ENCODE results near the gene PTPRD. TPM values are rescaled to one million over a fixed set of nuclear protein-coding genes. Genes with fewer than 3 reads are reported as not detected.

The PTPRD gene
- total RNA-seq, 3 donors from 2014 or later (not counting 1 experiment from before 2014, with no cell fraction given), result 0.05 to 0.68 TPM; not detected in 1

DNA sequence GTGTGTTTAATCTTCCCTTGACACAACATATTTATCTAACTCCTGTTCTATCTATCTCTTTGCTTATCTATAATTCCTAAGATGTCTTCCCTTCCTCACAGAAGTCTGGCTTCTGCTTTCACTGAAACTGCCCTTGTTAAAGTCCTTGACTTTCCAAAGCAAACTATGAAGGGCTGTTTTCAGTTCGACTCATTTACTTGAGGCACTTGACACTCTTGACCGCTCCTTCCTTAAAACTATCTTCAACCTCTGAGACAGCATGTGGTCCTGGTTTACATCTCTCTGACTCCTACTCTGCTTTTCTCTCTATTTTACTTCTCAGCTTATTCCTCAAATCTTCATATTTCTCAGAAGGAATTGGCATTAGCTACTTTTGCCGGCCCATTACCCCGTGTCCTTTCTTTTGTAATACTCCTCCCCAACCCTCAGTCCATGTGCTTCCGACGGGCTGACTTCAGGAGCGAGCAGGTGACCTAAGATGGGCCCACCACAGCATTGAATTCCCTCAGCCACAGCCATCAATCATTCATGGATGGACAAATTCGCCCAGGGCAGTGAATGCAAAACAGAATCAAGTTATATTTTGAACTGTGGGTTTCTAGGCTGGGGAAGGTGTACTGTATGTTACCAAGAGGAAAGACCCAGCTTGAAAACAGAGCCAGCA, 1089.2 kb downstream of the PTPRD start:
- no peaks in the 10 kb centered on the region for H3K36me3 Mint-ChIP-seq
- DNase-seq, result no peak
- H3K4me1 Mint-ChIP-seq, result no peaks in the 10 kb centered on the region
- H3K4me1 ChIP-seq (ENCODE audit: control insufficient read depth, insufficient read depth, low read length), result no peaks in the 10 kb centered on the region
- intact Hi-C loops (cut with micrococcal nuclease), result no loop called here
- no peak overlapping the region for H3K27ac Mint-ChIP-seq
- H3K4me3 ChIP-seq (ENCODE audit: low read length), result no peak overlapping the region
- ATAC-seq, result no peak
- H3K27ac ChIP-seq (ENCODE audit: low read length), result no peak overlapping the region
- no peaks in the 10 kb centered on the region for H3K36me3 ChIP-seq (ENCODE audit: control insufficient read depth, insufficient read depth, low read length)
- H3K27me3 ChIP-seq (ENCODE audit: control insufficient read depth, insufficient read depth, low read length), result no peaks in the 10 kb centered on the region
- H3K9me3 ChIP-seq (ENCODE audit: control insufficient read depth, insufficient read depth, low read length), result no peaks in the 10 kb centered on the region
- peaks cover 15 to 23% of the 10 kb centered on the region in 2 donors for H3K9me3 Mint-ChIP-seq
- H3K27me3 Mint-ChIP-seq (ENCODE audit: low read depth in 2 of 2), result no peaks in the 10 kb centered on the region
- TF ChIP-seq, protein P1, sequence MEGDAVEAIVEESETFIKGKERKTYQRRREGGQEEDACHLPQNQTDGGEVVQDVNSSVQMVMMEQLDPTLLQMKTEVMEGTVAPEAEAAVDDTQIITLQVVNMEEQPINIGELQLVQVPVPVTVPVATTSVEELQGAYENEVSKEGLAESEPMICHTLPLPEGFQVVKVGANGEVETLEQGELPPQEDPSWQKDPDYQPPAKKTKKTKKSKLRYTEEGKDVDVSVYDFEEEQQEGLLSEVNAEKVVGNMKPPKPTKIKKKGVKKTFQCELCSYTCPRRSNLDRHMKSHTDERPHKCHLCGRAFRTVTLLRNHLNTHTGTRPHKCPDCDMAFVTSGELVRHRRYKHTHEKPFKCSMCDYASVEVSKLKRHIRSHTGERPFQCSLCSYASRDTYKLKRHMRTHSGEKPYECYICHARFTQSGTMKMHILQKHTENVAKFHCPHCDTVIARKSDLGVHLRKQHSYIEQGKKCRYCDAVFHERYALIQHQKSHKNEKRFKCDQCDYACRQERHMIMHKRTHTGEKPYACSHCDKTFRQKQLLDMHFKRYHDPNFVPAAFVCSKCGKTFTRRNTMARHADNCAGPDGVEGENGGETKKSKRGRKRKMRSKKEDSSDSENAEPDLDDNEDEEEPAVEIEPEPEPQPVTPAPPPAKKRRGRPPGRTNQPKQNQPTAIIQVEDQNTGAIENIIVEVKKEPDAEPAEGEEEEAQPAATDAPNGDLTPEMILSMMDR (IDR thresholded peaks at IDR 0.05), result no peak
- H3K4me3 Mint-ChIP-seq, result no peak overlapping the region
- 81% methylated on average over 8 of the region's 8 CpGs for WGBS (ENCODE audit: insufficient coverage)

GRCh38 chr9:9522406-9522805, 1090.4 kb downstream of the PTPRD start:
- H3K27ac Mint-ChIP-seq, result no peak overlapping the region
- no peak for DNase-seq
- no peaks in the 10 kb centered on the region for H3K4me1 Mint-ChIP-seq
- no CpG with 5 or more reads among the region's 1 CpG for WGBS (ENCODE audit: insufficient coverage)
- intact Hi-C loops (cut with micrococcal nuclease), result no loop called here
- no peaks in the 10 kb centered on the region for H3K36me3 Mint-ChIP-seq
- H3K27me3 Mint-ChIP-seq (ENCODE audit: low read depth in 2 of 2), result no peaks in the 10 kb centered on the region
- Histone ChIP-seq H3K4me1 (ENCODE audit: control insufficient read depth, insufficient read depth, low read length) (no peaks in the 10 kb centered on the region), H3K36me3 (ENCODE audit: control insufficient read depth, insufficient read depth, low read length) (no peaks in the 10 kb centered on the region), H3K27me3 (ENCODE audit: control insufficient read depth, insufficient read depth, low read length) (no peaks in the 10 kb centered on the region), H3K4me3 (ENCODE audit: low read length) (no peak overlapping the region), H3K9me3 (ENCODE audit: control insufficient read depth, insufficient read depth, low read length) (no peaks in the 10 kb centered on the region), H3K27ac (ENCODE audit: low read length) (no peak overlapping the region)
- TF ChIP-seq, protein P1 (IDR thresholded peaks at IDR 0.05), result no peak
- ATAC-seq, result no peak
- H3K4me3 Mint-ChIP-seq, result no peak overlapping the region
- peaks cover 9 to 12% of the 10 kb centered on the region in 2 donors for H3K9me3 Mint-ChIP-seq

DNA sequence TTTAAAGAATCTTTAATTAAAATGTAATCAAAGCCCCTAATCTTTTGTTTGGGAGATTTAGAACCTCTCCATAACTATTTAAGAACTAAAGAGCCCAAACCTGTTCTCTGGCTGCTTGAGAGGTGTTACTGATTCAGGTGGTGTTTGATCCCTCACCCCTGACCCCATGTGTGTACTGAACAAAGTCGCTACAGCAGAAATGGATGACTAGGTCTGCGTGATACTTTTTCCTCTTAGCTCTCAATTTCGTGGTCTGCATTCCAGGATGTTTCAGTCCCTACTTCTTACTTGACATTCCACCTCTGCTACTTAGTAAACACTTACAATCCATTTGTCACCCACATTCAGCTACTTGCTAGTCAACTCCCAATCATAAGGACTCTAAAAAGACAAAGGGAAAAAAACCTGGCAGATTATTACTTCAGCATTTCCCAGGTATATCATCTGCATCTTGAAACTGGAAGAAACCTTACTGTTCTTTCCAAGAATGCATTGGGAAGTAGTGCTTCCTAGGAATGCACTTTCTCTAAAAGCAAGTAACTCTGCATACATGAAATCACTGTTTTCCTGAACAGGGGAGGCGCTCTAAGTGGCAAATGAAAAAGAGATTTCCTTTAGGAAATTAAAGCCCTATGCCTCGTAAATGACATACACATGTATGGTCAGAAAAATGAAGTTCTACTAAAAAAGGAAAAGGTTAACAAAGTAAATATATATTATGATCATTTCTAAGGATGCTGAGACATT, 1091.6 kb downstream of the PTPRD start:
- no peak for ATAC-seq
- Histone ChIP-seq H3K9me3 (ENCODE audit: control insufficient read depth, insufficient read depth, low read length) (no peaks in the 10 kb centered on the region), H3K27ac (ENCODE audit: low read length) (no peak overlapping the region), H3K36me3 (ENCODE audit: control insufficient read depth, insufficient read depth, low read length) (no peaks in the 10 kb centered on the region), H3K4me1 (ENCODE audit: control insufficient read depth, insufficient read depth, low read length) (no peaks in the 10 kb centered on the region), H3K4me3 (ENCODE audit: low read length) (no peak overlapping the region), H3K27me3 (ENCODE audit: control insufficient read depth, insufficient read depth, low read length) (no peaks in the 10 kb centered on the region)
- Mint-ChIP-seq H3K4me3 (no peak overlapping the region), H3K9me3 (peaks cover 9 to 12% of the 10 kb centered on the region in 2 donors), H3K36me3 (no peaks in the 10 kb centered on the region), H3K27ac (no peak overlapping the region), H3K27me3 (ENCODE audit: low read depth in 2 of 2) (no peaks in the 10 kb centered on the region), H3K4me1 (no peaks in the 10 kb centered on the region)
- TF ChIP-seq, protein P1 (IDR thresholded peaks at IDR 0.05), result no peak
- 62% methylated on average over 4 of the region's 5 CpGs for WGBS (ENCODE audit: insufficient coverage)
- intact Hi-C loops (cut with micrococcal nuclease), result no loop called here
- DNase-seq, result no peak
